ENCODE results near the gene MYO9B. TPM values are rescaled to one million over a fixed set of nuclear protein-coding genes. Genes with fewer than 3 reads are reported as not detected.

Gene MYO9B
- total and polyA plus RNA-seq, 9 of the 15 experiments (the other 6 are each of a cell fraction or from before 2014, with no cell fraction given), result 2.4 to 77.6 (median 23.0) TPM

DNA sequence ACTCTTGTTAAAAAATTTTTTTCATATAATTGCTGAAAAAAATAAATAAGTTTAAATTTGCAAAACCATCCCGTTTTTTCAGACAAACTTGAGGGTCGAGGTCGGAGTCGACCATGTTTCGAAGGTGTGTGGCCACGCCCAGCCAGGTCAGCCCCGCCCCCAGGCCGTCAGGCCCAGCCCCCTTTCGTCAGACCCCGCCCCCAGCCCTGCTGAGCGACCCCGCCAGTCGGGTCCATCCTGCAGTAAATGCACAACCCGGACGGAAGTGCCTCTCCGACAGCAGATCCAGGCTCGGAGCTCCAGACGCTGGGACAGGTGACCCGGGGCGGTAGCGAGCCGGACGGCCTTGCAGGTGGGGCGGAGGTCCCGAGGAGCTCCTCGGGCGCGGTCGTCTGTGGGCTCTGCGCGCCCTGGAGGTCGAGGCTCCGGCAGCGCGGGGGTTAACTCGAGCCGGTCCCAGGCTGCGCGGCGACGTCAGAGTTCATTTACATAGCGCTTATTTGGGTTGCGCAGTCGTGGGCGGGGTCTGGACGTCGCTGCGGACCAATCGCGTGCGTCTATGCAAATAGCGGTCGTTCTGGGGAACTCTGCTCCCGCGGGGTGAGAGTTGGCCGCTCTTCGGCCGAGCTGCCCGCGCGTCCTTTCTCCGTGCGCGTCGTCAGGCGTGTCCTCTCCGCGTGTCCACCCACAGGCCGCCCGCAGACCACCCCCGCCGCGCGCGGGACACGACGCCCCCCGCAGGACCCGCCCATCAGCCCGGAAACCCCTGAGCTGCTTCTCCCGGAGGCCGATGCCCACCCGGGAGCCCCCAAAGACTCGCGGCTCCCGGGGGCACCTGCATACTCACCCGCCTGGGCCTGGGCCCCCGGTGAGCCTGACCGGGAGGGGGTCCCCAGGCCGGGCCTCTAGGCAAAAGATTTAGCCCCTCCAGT lies 150.7 kb downstream of the MYO9B start, which contains the start of gene OCEL1 (continued):
- TF ChIP-seq, protein P1, sequence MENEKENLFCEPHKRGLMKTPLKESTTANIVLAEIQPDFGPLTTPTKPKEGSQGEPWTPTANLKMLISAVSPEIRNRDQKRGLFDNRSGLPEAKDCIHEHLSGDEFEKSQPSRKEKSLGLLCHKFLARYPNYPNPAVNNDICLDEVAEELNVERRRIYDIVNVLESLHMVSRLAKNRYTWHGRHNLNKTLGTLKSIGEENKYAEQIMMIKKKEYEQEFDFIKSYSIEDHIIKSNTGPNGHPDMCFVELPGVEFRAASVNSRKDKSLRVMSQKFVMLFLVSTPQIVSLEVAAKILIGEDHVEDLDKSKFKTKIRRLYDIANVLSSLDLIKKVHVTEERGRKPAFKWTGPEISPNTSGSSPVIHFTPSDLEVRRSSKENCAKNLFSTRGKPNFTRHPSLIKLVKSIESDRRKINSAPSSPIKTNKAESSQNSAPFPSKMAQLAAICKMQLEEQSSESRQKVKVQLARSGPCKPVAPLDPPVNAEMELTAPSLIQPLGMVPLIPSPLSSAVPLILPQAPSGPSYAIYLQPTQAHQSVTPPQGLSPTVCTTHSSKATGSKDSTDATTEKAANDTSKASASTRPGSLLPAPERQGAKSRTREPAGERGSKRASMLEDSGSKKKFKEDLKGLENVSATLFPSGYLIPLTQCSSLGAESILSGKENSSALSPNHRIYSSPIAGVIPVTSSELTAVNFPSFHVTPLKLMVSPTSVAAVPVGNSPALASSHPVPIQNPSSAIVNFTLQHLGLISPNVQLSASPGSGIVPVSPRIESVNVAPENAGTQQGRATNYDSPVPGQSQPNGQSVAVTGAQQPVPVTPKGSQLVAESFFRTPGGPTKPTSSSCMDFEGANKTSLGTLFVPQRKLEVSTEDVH (IDR thresholded peaks at IDR 0.05; ENCODE audit: low read depth, partially characterized antibody), result no peak
- TF ChIP-seq SREBF2 (CRISPR knock-in tag; IDR thresholded peaks at IDR 0.05) (no peak), ZNF282 (CRISPR knock-in tag; IDR thresholded peaks at IDR 0.05) (no peak), CREB1 (IDR thresholded peaks at IDR 0.05) (peak; percentile 81), CREB1 (CRISPR knock-in tag; IDR thresholded peaks at IDR 0.05) (peak; percentile 89), ESRRA (IDR thresholded peaks at IDR 0.05; ENCODE audit: borderline replicate concordance, low read depth) (0 out of 2 replicates have a peak, but pooled peaks have one; percentile 16), NEUROD1 (IDR thresholded peaks at IDR 0.05; ENCODE audit: borderline replicate concordance, low read depth, low read length, partially characterized antibody) (no peak), RUNX1 (IDR thresholded peaks at IDR 0.05; ENCODE audit: low read depth) (0 out of 2 replicates have a peak, but pooled peaks have one; percentile 61), FUS (optimal IDR thresholded peaks at IDR 0.05; ENCODE audit: low read depth, low read length) (no peak), BRD4 (IDR thresholded peaks at IDR 0.05) (no peak)
- TF ChIP-seq, protein P2, sequence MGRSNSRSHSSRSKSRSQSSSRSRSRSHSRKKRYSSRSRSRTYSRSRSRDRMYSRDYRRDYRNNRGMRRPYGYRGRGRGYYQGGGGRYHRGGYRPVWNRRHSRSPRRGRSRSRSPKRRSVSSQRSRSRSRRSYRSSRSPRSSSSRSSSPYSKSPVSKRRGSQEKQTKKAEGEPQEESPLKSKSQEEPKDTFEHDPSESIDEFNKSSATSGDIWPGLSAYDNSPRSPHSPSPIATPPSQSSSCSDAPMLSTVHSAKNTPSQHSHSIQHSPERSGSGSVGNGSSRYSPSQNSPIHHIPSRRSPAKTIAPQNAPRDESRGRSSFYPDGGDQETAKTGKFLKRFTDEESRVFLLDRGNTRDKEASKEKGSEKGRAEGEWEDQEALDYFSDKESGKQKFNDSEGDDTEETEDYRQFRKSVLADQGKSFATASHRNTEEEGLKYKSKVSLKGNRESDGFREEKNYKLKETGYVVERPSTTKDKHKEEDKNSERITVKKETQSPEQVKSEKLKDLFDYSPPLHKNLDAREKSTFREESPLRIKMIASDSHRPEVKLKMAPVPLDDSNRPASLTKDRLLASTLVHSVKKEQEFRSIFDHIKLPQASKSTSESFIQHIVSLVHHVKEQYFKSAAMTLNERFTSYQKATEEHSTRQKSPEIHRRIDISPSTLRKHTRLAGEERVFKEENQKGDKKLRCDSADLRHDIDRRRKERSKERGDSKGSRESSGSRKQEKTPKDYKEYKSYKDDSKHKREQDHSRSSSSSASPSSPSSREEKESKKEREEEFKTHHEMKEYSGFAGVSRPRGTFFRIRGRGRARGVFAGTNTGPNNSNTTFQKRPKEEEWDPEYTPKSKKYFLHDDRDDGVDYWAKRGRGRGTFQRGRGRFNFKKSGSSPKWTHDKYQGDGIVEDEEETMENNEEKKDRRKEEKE (IDR thresholded peaks at IDR 0.05; ENCODE audit: borderline replicate concordance in 1 of 2, control insufficient read depth in 1 of 2, low read depth in 2 of 2, low read length in 1 of 2), result no peak
- TF ChIP-seq, protein P3, sequence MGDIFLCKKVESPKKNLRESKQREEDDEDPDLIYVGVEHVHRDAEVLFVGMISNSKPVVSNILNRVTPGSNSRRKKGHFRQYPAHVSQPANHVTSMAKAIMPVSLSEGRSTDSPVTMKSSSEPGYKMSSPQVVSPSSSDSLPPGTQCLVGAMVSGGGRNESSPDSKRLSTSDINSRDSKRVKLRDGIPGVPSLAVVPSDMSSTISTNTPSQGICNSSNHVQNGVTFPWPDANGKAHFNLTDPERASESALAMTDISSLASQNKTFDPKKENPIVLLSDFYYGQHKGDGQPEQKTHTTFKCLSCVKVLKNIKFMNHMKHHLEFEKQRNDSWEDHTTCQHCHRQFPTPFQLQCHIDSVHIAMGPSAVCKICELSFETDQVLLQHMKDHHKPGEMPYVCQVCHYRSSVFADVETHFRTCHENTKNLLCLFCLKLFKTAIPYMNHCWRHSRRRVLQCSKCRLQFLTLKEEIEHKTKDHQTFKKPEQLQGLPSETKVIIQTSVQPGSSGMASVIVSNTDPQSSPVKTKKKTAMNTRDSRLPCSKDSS (IDR thresholded peaks at IDR 0.05; ENCODE audit: low read depth, partially characterized antibody), result no peak
- TF ChIP-seq, protein P4, sequence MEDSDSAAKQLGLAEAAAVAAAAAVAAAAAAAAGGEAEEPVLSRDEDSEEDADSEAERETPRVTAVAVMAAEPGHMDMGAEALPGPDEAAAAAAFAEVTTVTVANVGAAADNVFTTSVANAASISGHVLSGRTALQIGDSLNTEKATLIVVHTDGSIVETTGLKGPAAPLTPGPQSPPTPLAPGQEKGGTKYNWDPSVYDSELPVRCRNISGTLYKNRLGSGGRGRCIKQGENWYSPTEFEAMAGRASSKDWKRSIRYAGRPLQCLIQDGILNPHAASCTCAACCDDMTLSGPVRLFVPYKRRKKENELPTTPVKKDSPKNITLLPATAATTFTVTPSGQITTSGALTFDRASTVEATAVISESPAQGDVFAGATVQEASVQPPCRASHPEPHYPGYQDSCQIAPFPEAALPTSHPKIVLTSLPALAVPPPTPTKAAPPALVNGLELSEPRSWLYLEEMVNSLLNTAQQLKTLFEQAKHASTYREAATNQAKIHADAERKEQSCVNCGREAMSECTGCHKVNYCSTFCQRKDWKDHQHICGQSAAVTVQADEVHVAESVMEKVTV (CRISPR knock-in tag; IDR thresholded peaks at IDR 0.05), result no peak
- TF ChIP-seq, protein P5, sequence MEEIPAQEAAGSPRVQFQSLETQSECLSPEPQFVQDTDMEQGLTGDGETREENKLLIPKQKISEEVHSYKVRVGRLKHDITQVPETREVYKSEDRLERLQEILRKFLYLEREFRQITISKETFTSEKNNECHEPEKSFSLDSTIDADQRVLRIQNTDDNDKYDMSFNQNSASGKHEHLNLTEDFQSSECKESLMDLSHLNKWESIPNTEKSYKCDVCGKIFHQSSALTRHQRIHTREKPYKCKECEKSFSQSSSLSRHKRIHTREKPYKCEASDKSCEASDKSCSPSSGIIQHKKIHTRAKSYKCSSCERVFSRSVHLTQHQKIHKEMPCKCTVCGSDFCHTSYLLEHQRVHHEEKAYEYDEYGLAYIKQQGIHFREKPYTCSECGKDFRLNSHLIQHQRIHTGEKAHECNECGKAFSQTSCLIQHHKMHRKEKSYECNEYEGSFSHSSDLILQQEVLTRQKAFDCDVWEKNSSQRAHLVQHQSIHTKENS (CRISPR knock-in tag; IDR thresholded peaks at IDR 0.05), result no peak
